Fibroblast of gingiva (primary cell): ENCODE data around the gene SLFN12.
A peak's percentile ranks its signal among the peaks of the same experiment; 100 is the strongest.
"Not testable (repeated sequence)": the region's sequence is repeated elsewhere in the genome, so short reads cannot be mapped to it uniquely, and the experiment has no call there.

ENCODE experiments used
- DNase-seq: peaks from one replicate; pipeline ENCODE4 v3.0.0-alpha.2; 2011; ENCODE audit warnings: low read depth

Gene SLFN12

GRCh38 chr17:35432176-35433074 is at the start of gene SLFN12:
TSS of gene SLFN12 (minus strand) at chr17:35432500. CDS start at chr17:35423028, 9,472 bp downstream.
- DNase-seq = peak; percentile 97

GRCh38 chr17:35479271-35479670 is 47.0 kb upstream of the SLFN12 start:
- DNase-seq = no peak

GRCh38 chr17:35477248-35477647 is 44.9 kb upstream of the SLFN12 start:
- no peak for DNase-seq

- no peak for DNase-seq
Measured at GRCh38 chr17:35476283-35476820, 44.1 kb upstream of the SLFN12 start.

- no peak for DNase-seq
Measured at GRCh38 chr17:35468475-35468874, 36.2 kb upstream of the SLFN12 start.

GRCh38 chr17:35467824-35468223 is 35.5 kb upstream of the SLFN12 start:
- DNase-seq = no peak

GRCh38 chr17:35460354-35460851 is 28.1 kb upstream of the SLFN12 start:
- no peak for DNase-seq

- not testable (repeated sequence) for DNase-seq
Measured at GRCh38 chr17:35454035-35454434, 21.7 kb upstream of the SLFN12 start.

GRCh38 chr17:35453171-35453570 is 20.9 kb upstream of the SLFN12 start:
- DNase-seq = no peak

- DNase-seq = peak; percentile 4
Measured at GRCh38 chr17:35449371-35449931, 17.2 kb upstream of the SLFN12 start.

- DNase-seq = no peak
Measured at GRCh38 chr17:35448899-35449227, 16.6 kb upstream of the SLFN12 start.

- DNase-seq = peak; percentile 4
Measured at GRCh38 chr17:35448214-35448898, 16.1 kb upstream of the SLFN12 start, which contains the start of gene SLFN13. TSS of gene SLFN13 (minus strand) at chr17:35448766. CDS start at chr17:35445680, 3,086 bp downstream.

- DNase-seq = no peak
Measured at GRCh38 chr17:35447499-35447898, 15.2 kb upstream of the SLFN12 start.

GRCh38 chr17:35438433-35438832 is 6.1 kb upstream of the SLFN12 start:
- no peak for DNase-seq

- DNase-seq = peak; percentile 98
Measured at GRCh38 chr17:35433075-35433894, 985 bp upstream of the SLFN12 start.

- no peak for DNase-seq
Measured at GRCh38 chr17:35429702-35430101, 2.6 kb downstream of the SLFN12 start.

GRCh38 chr17:35428229-35428628 is 4.1 kb downstream of the SLFN12 start:
- DNase-seq = no peak

GRCh38 chr17:35423761-35424160 is 8.5 kb downstream of the SLFN12 start:
- DNase-seq = peak; percentile 2

GRCh38 chr17:35421069-35421468 is 11.2 kb downstream of the SLFN12 start:
- not testable (repeated sequence) for DNase-seq

- no peak for DNase-seq
Measured at GRCh38 chr17:35416659-35417058, 15.6 kb downstream of the SLFN12 start.

- not testable (repeated sequence) for DNase-seq
Measured at GRCh38 chr17:35414707-35415106, 17.6 kb downstream of the SLFN12 start.
